ENCODE results near the gene WDR1. TPM values are rescaled to one million over a fixed set of nuclear protein-coding genes. Genes with fewer than 3 reads are reported as not detected.

The WDR1 gene
- total RNA-seq, 3 donors from 2014 or later (not counting 1 experiment from before 2014, with no cell fraction given): 411 to 477 (median 468) TPM

DNA sequence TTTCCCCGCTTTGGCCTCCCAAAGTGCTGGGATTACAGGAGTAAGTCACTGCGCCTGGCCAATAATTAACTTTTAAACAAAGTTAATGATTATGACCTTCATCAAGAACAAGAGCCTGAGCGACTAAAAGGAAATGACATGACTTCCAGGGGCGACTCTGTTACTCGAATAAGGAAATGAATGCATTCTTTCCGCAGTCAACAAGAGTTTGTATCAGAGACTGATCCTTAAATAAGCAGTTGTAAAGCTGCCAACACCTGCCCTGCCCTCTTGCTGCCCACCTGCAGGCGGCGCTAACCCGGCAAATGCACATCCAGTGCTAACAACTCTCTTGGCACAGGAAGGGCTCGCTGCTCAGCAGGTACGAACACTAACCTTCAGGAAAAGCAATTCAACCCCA is 27.3 kb downstream of the WDR1 start:
- peak overlapping the region; percentile 26 to 64 for H3K27ac Mint-ChIP-seq
- H3K9me3 Mint-ChIP-seq: no peaks in the 10 kb centered on the region
- DNase-seq (no peak), ATAC-seq (no peak)
- no peaks in the 10 kb centered on the region for H3K9me3 ChIP-seq (ENCODE audit: control insufficient read depth, insufficient read depth, low read length)
- no peak overlapping the region for H3K4me3 Mint-ChIP-seq
- H3K27me3 ChIP-seq (ENCODE audit: control insufficient read depth, insufficient read depth, low read length): no peaks in the 10 kb centered on the region
- H3K27me3 Mint-ChIP-seq (ENCODE audit: low read depth in 2 of 2): no peaks in the 10 kb centered on the region
- H3K4me1 Mint-ChIP-seq: peaks cover 26 to 43% of the 10 kb centered on the region in 2 donors
- H3K4me1 ChIP-seq (ENCODE audit: control insufficient read depth, insufficient read depth, low read length): peaks cover 39% of the 10 kb centered on the region
- no peak overlapping the region for H3K4me3 ChIP-seq (ENCODE audit: low read length)
- intact Hi-C loops (cut with micrococcal nuclease): no loop called here
- H3K36me3 Mint-ChIP-seq: no peaks in the 10 kb centered on the region
- H3K27ac ChIP-seq (ENCODE audit: low read length): no peak overlapping the region
- WGBS (ENCODE audit: insufficient coverage): 91% methylated on average over 11 of the region's 11 CpGs
- H3K36me3 ChIP-seq (ENCODE audit: control insufficient read depth, insufficient read depth, low read length): peaks cover 90% of the 10 kb centered on the region
- TF ChIP-seq, protein P1, sequence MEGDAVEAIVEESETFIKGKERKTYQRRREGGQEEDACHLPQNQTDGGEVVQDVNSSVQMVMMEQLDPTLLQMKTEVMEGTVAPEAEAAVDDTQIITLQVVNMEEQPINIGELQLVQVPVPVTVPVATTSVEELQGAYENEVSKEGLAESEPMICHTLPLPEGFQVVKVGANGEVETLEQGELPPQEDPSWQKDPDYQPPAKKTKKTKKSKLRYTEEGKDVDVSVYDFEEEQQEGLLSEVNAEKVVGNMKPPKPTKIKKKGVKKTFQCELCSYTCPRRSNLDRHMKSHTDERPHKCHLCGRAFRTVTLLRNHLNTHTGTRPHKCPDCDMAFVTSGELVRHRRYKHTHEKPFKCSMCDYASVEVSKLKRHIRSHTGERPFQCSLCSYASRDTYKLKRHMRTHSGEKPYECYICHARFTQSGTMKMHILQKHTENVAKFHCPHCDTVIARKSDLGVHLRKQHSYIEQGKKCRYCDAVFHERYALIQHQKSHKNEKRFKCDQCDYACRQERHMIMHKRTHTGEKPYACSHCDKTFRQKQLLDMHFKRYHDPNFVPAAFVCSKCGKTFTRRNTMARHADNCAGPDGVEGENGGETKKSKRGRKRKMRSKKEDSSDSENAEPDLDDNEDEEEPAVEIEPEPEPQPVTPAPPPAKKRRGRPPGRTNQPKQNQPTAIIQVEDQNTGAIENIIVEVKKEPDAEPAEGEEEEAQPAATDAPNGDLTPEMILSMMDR (IDR thresholded peaks at IDR 0.05): no peak

DNA sequence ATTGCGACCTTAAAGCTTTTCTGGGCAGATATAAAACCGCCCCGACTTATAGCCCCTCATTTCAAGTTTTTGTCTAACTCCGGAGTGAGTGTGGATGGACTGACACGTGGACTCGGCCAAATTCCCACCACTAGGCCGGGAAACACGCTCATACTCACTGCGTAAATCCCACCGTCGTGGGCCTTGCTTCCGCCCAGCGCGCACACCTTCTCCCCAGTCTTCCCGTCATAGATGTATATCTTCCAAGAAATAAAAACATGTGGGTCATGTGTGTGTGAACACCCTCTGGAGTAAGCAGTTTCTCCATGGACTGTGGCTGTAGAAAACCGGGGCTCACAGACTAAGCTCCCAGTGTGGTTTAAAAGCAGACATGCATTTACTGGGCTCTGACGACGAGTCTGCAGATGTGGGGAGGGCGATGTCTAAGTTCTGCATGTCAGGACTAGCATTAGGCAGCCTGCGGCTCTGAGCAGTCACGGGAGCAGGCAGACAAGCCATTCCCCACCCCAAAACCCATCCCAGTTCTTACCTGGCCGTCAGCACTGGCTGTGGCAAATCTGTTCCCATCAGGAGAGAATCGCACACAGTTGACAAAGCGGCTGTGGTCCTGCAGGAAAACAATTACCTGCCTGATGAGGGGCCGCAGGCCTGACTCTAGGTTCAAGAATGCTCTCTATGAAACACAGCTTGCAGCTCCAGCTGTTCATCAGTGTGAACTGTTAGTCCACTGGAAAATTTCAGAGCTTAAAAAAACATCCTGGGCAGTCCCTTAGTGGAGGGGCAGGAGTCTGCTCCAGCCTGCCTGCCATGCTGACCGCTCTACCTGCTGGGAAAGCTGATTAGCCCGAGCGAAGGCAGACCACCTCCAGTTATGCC is 28.2 kb downstream of the WDR1 start:
- Histone ChIP-seq H3K36me3 (ENCODE audit: control insufficient read depth, insufficient read depth, low read length) (peaks cover 90% of the 10 kb centered on the region), H3K27me3 (ENCODE audit: control insufficient read depth, insufficient read depth, low read length) (no peaks in the 10 kb centered on the region), H3K9me3 (ENCODE audit: control insufficient read depth, insufficient read depth, low read length) (no peaks in the 10 kb centered on the region), H3K4me3 (ENCODE audit: low read length) (no peak overlapping the region), H3K4me1 (ENCODE audit: control insufficient read depth, insufficient read depth, low read length) (peaks cover 30% of the 10 kb centered on the region), H3K27ac (ENCODE audit: low read length) (no peak overlapping the region)
- intact Hi-C loops (cut with micrococcal nuclease): no loop called here
- Mint-ChIP-seq H3K4me1 (peaks cover 17 to 33% of the 10 kb centered on the region in 2 donors), H3K27ac (no peak overlapping the region), H3K27me3 (ENCODE audit: low read depth in 2 of 2) (no peaks in the 10 kb centered on the region), H3K4me3 (no peak overlapping the region), H3K9me3 (no peaks in the 10 kb centered on the region), H3K36me3 (no peaks in the 10 kb centered on the region)
- no peak for DNase-seq
- TF ChIP-seq, protein P1 (IDR thresholded peaks at IDR 0.05): no peak
- 97% methylated on average over 28 of the region's 28 CpGs for WGBS (ENCODE audit: insufficient coverage)
- no peak for ATAC-seq

DNA sequence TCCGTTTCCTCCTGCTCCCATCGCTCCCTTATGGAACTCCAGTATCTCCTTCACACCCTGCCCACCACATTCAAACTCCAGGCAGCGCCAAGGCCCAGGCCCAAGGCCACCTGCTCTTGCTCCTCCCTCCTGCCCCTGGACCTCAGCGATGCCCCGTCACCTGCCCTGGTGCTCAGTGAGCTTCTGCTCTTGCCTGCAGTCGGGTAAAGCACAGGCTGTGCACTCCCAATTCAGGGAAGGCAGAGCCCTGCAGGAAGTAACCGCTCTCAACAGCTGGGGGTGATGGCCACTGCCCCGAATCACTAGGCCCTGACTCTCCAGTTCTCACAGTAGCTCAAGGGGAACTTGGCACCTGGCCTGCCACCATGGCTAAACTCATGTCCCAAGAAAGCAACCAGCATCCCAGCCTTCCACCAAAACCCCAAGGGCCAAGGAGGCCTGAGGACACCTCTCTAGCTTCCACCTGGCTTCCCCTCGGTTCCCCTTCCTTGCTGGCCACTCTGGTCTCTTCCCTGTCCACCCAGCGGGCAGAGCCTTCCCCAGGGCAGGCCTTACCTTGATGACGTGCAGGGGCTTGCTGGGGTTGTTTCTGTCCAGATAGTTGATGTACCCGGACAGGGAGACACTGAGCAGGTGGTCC is 29.3 kb downstream of the WDR1 start:
- H3K4me3 ChIP-seq (ENCODE audit: low read length): no peak overlapping the region
- intact Hi-C loops (cut with micrococcal nuclease): no loop called here
- 98% methylated on average over 12 of the region's 12 CpGs for WGBS (ENCODE audit: insufficient coverage)
- TF ChIP-seq, protein P1 (IDR thresholded peaks at IDR 0.05): no peak
- no peaks in the 10 kb centered on the region for H3K27me3 Mint-ChIP-seq (ENCODE audit: low read depth in 2 of 2)
- H3K27ac ChIP-seq (ENCODE audit: low read length): no peak overlapping the region
- DNase-seq: no peak
- H3K4me3 Mint-ChIP-seq: no peak overlapping the region
- peaks cover 95% of the 10 kb centered on the region for H3K36me3 ChIP-seq (ENCODE audit: control insufficient read depth, insufficient read depth, low read length)
- peaks cover 19% of the 10 kb centered on the region for H3K4me1 ChIP-seq (ENCODE audit: control insufficient read depth, insufficient read depth, low read length)
- ATAC-seq: no peak
- no peaks in the 10 kb centered on the region for H3K27me3 ChIP-seq (ENCODE audit: control insufficient read depth, insufficient read depth, low read length)
- no peaks in the 10 kb centered on the region for H3K9me3 ChIP-seq (ENCODE audit: control insufficient read depth, insufficient read depth, low read length)
- peaks cover 6 to 22% of the 10 kb centered on the region in 2 donors for H3K4me1 Mint-ChIP-seq
- H3K9me3 Mint-ChIP-seq: no peaks in the 10 kb centered on the region
- H3K27ac Mint-ChIP-seq: peak overlapping the region; percentile 36 to 64
- H3K36me3 Mint-ChIP-seq: no peaks in the 10 kb centered on the region

Data from natural killer cell (primary cell).